HG03025 (cell line): Measurements from ENCODE around the gene SMIM3.

ENCODE experiments used
- ATAC-seq: cut with Tn5 transposase; IDR thresholded peaks from one replicate; pipeline ENCODE4 v1.9.1; 2021; ENCODE audit warnings: mild to moderate bottlenecking, moderate library complexity; ENCODE audit not compliant: unreplicated experiment, low FRiP score

Gene SMIM3

GRCh38 chr5:150764530-150764929 lies 14.0 kb upstream of the SMIM3 start:
- ATAC-seq: no peak

GRCh38 chr5:150765011-150765798 lies 13.4 kb upstream of the SMIM3 start:
- ATAC-seq: no peak

- no peak for ATAC-seq
Measured at GRCh38 chr5:150765799-150766169, 12.8 kb upstream of the SMIM3 start.

GRCh38 chr5:150766251-150766650 lies 12.3 kb upstream of the SMIM3 start:
- ATAC-seq: no peak

GRCh38 chr5:150771034-150771795 lies 7.3 kb upstream of the SMIM3 start:
- no peak for ATAC-seq

- no peak for ATAC-seq
Measured at GRCh38 chr5:150774145-150774544, 4.4 kb upstream of the SMIM3 start.

GRCh38 chr5:150777685-150778084 lies 872 bp upstream of the SMIM3 start:
- ATAC-seq: no peak

- ATAC-seq: no peak
Measured at GRCh38 chr5:150778088-150778516, 455 bp upstream of the SMIM3 start.

- ATAC-seq: no peak
Measured at GRCh38 chr5:150779397-150780186, 1.0 kb downstream of the SMIM3 start.

GRCh38 chr5:150780187-150780692 lies 1.7 kb downstream of the SMIM3 start:
- ATAC-seq: peak; percentile 40

GRCh38 chr5:150780816-150781221 lies 2.3 kb downstream of the SMIM3 start:
- no peak for ATAC-seq

- ATAC-seq: no peak
Measured at GRCh38 chr5:150781706-150782614, 3.4 kb downstream of the SMIM3 start.

- ATAC-seq: no peak
Measured at GRCh38 chr5:150782850-150783249, 4.3 kb downstream of the SMIM3 start.

GRCh38 chr5:150783422-150783928 lies 4.9 kb downstream of the SMIM3 start:
- ATAC-seq: peak; percentile 42

- ATAC-seq: no peak
Measured at GRCh38 chr5:150785950-150786349, 7.4 kb downstream of the SMIM3 start.

GRCh38 chr5:150786876-150787275 lies 8.3 kb downstream of the SMIM3 start:
- no peak for ATAC-seq

- ATAC-seq: no peak
Measured at GRCh38 chr5:150787656-150788055, 9.1 kb downstream of the SMIM3 start.

- no peak for ATAC-seq
Measured at GRCh38 chr5:150788977-150789376, 10.4 kb downstream of the SMIM3 start.

- ATAC-seq: no peak
Measured at GRCh38 chr5:150789450-150789849, 10.9 kb downstream of the SMIM3 start.
